Measurements from ENCODE around the gene SP2. TPM values are rescaled to one million over a fixed set of nuclear protein-coding genes. Genes with fewer than 3 reads are reported as not detected.

SP2 gene
- polyA plus RNA-seq, 1 donor (not counting 4 experiments of a cell fraction or from before 2014, with no cell fraction given), result 2.1 TPM

GRCh38 chr17:47851764-47852112 lies 44.3 kb upstream of the SP2 start:
- no peak for DNase-seq (ENCODE audit: low read depth, low spot score)
- no peak for TF ChIP-seq CTCF (optimal IDR thresholded peaks at IDR 0.05 in 1 of 3, IDR thresholded peaks at IDR 0.05 in 1 of 3, conservative IDR thresholded peaks at IDR 0.05 in 1 of 3; ENCODE audit: extremely low read depth in 1 of 3, insufficient read depth in 2 of 3, low read length in 3 of 3)
- no peak for TF ChIP-seq EZH2 (IDR thresholded peaks at IDR 0.05; ENCODE audit: low read length)
- peaks cover 46% of the 10 kb centered on the region for H3K27me3 ChIP-seq (ENCODE audit: control insufficient read depth, extremely low read depth, insufficient read depth, low read length)
- H3K9ac ChIP-seq (ENCODE audit: control insufficient read depth, extremely low read depth, insufficient read depth, low read length), result no peak overlapping the region
- no peaks in the 10 kb centered on the region for H3K9me3 ChIP-seq (ENCODE audit: control insufficient read depth, low read depth, low read length)
- no peaks in the 10 kb centered on the region for H3K9me1 ChIP-seq (ENCODE audit: control insufficient read depth, extremely low read depth, insufficient read depth, low read length)
- no peak overlapping the region for H2AFZ ChIP-seq (ENCODE audit: control insufficient read depth, low read length)
- peak overlapping the region; percentile 58 for H3K4me2 ChIP-seq (ENCODE audit: control insufficient read depth, extremely low read depth, insufficient read depth, low read depth, low read length)
- peaks cover 2% of the 10 kb centered on the region for H3K79me2 ChIP-seq (ENCODE audit: control insufficient read depth, insufficient read depth, low read length)
- H3K4me3 ChIP-seq (ENCODE audit: control insufficient read depth in 2 of 3, extremely low read depth in 1 of 3, insufficient read depth in 2 of 3, low read depth in 1 of 3, low read length in 3 of 3), result no peak overlapping the region
- H4K20me1 ChIP-seq (ENCODE audit: control insufficient read depth, extremely low read depth, insufficient read depth, low read length), result no peaks in the 10 kb centered on the region
- no peak for FAIRE-seq
- peaks cover 30% of the 10 kb centered on the region for H3K4me1 ChIP-seq (ENCODE audit: control insufficient read depth, extremely low read depth, insufficient read depth, low read length)
- dilution Hi-C loops (cut with MboI; ENCODE audit: extremely low pct_ligation_motif_present, low sequenced_read_pairs), result no loop called here
- no peak overlapping the region for H3K27ac ChIP-seq (ENCODE audit: control insufficient read depth, insufficient read depth, low read length)
- no peaks in the 10 kb centered on the region for H3K36me3 ChIP-seq (ENCODE audit: control insufficient read depth in 2 of 2, extremely low read depth in 1 of 2, insufficient read depth in 2 of 2, low read length in 2 of 2)

DNA sequence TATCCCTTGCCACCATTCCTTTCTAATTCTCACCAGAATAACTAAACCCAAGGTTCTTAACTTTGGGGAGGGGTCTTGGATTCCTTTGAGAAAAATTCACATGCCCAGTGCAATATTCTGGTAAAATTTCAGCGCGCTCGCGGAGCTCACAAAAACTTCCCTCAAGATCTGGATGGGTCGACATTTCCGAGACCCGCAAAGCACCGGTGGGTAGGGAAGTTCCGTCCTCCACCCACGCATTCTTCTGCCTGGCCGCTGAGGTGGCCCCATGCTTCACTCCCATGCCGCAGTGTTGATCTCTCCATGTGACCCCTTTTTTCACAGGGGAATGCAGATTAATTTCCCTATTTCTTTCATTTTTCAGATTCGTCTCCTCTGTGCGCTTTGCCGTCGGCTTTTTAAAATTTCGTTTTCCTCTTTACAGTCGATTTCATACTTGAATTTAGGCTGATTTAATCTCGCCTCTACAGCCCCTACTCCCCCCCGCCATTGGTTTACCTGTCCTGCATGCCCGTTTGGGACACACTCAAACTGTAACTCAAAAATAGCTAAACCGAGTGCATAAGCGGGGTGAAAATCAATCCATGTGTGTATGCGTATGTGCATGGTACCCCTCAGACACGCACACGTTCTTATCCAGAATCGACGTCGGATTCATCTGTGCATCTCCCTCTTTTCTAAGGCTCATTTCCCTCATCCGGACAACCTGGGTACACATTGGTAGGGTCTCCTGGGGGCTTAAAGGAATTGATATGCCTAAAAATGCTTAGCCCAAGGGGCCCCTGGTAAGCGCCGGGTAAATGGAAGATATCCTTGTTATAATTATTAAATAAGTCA lies 43.7 kb upstream of the SP2 start:
- FAIRE-seq, result no peak
- H3K4me1 ChIP-seq (ENCODE audit: control insufficient read depth, extremely low read depth, insufficient read depth, low read length), result peaks cover 24% of the 10 kb centered on the region
- H3K9me3 ChIP-seq (ENCODE audit: control insufficient read depth, low read depth, low read length), result no peaks in the 10 kb centered on the region
- H3K9ac ChIP-seq (ENCODE audit: control insufficient read depth, extremely low read depth, insufficient read depth, low read length), result no peak overlapping the region
- H3K36me3 ChIP-seq (ENCODE audit: control insufficient read depth in 2 of 2, extremely low read depth in 1 of 2, insufficient read depth in 2 of 2, low read length in 2 of 2), result no peaks in the 10 kb centered on the region
- H2AFZ ChIP-seq (ENCODE audit: control insufficient read depth, low read length), result no peak overlapping the region
- peaks cover 2% of the 10 kb centered on the region for H3K79me2 ChIP-seq (ENCODE audit: control insufficient read depth, insufficient read depth, low read length)
- no peak overlapping the region for H3K27ac ChIP-seq (ENCODE audit: control insufficient read depth, insufficient read depth, low read length)
- no peaks in the 10 kb centered on the region for H4K20me1 ChIP-seq (ENCODE audit: control insufficient read depth, extremely low read depth, insufficient read depth, low read length)
- peaks cover 46% of the 10 kb centered on the region for H3K27me3 ChIP-seq (ENCODE audit: control insufficient read depth, extremely low read depth, insufficient read depth, low read length)
- H3K4me2 ChIP-seq (ENCODE audit: control insufficient read depth, extremely low read depth, insufficient read depth, low read depth, low read length), result peak overlapping the region; percentile 58
- TF ChIP-seq CTCF (optimal IDR thresholded peaks at IDR 0.05 in 1 of 3, IDR thresholded peaks at IDR 0.05 in 1 of 3, conservative IDR thresholded peaks at IDR 0.05 in 1 of 3; ENCODE audit: extremely low read depth in 1 of 3, insufficient read depth in 2 of 3, low read length in 3 of 3) (no peak), EZH2 (IDR thresholded peaks at IDR 0.05; ENCODE audit: low read length) (peak; percentile 72)
- H3K4me3 ChIP-seq (ENCODE audit: control insufficient read depth in 2 of 3, extremely low read depth in 1 of 3, insufficient read depth in 2 of 3, low read depth in 1 of 3, low read length in 3 of 3), result no peak overlapping the region
- no peaks in the 10 kb centered on the region for H3K9me1 ChIP-seq (ENCODE audit: control insufficient read depth, extremely low read depth, insufficient read depth, low read length)
- no peak for DNase-seq (ENCODE audit: low read depth, low spot score)
- dilution Hi-C loops (cut with MboI; ENCODE audit: extremely low pct_ligation_motif_present, low sequenced_read_pairs), result no loop called here

Data from keratinocyte (primary cell).